Endothelial cell of umbilical vein (primary cell): ENCODE results near the gene FOXK1. TPM values are rescaled to one million over a fixed set of nuclear protein-coding genes. Genes with fewer than 3 reads are reported as not detected.

Source experiments
- BruUV-seq: library from RNA; stranded (reverse); fragments of 400-500 nt; replicated peaks from 2 replicates; lab custom pipeline; 2021; lab: Mats Ljungman, UMichigan
- CTCF ChIA-PET: fragments of 300-600, 350-600 bp; sonication (Branson Sonifier 250); formaldehyde crosslinking; loops from one replicate; lab custom pipeline; 2021; ENCODE audit warnings: antibody characterized with exemption, inconsistent platforms; lab: Charles Lee
- POLR2A ChIA-PET: fragments of 300-600, 350-600 bp; sonication (Branson Sonifier 250); formaldehyde crosslinking; loops from one replicate; lab custom pipeline; 2021; ENCODE audit warnings: antibody characterized with exemption, inconsistent platforms; lab: Charles Lee
- DNase-seq: peaks from one replicate; pipeline ENCODE4 v3.0.0-alpha.2; 2011; ENCODE audit warnings: low read depth, low spot score
- FAIRE-seq: peaks from 2 replicates; lab custom pipeline; 2011; peaks lifted over from hg19 to GRCh38; lab: Jason Lieb, UNC
- H2AFZ ChIP-seq: 2 replicates; pipeline ENCODE4 v1.6.0; 2012; ENCODE audit warnings: low read depth, low read length, control low read depth, inconsistent platforms
- H3K27ac ChIP-seq: 2 replicates; pipeline ENCODE4 v1.5.1; 2011; ENCODE audit warnings: low read depth, mild to moderate bottlenecking, control low read depth, low read length, moderate library complexity; ENCODE audit not compliant: insufficient read depth
- H3K27me3 ChIP-seq, 2 experiments: 2 replicates each; pipeline versions ENCODE4 v1.6.0 to v1.6.1; 2011; ENCODE audit warnings: low read length in 2 of 2, mixed read lengths in 1 of 2; ENCODE audit not compliant: control insufficient read depth in 2 of 2, insufficient read depth in 2 of 2
- H3K36me3 ChIP-seq, 2 experiments: 2 replicates in 1 of 2; 3 replicates in 1 of 2; pipeline ENCODE4 v1.5.1; 2011; ENCODE audit warnings: low read length in 2 of 2, mild to moderate bottlenecking in 1 of 2, moderate library complexity in 1 of 2; ENCODE audit not compliant: control insufficient read depth in 2 of 2, insufficient read depth in 2 of 2; ENCODE audit errors: extremely low read depth in 1 of 2
- H3K4me1 ChIP-seq: 3 replicates; pipeline ENCODE4 v1.5.1; 2011; ENCODE audit warnings: mild to moderate bottlenecking, low read length; ENCODE audit not compliant: control insufficient read depth, insufficient read depth; ENCODE audit errors: extremely low read depth
- H3K4me2 ChIP-seq: 2 replicates; pipeline ENCODE4 v1.6.1; 2011; ENCODE audit warnings: low read length, control low read depth, mixed read lengths; ENCODE audit not compliant: insufficient read depth
- H3K4me3 ChIP-seq, 3 experiments: fragments of 200-600 bp in 1 of 3; sonication (generic), shearing (Covaris generic) in 1 of 3; replicated peaks in 1 of 3; 2 replicates each; pipeline ENCODE4 v1.5.1; 2011 to 2016; ENCODE audit warnings: control low read depth in 3 of 3, low read length in 3 of 3, mild to moderate bottlenecking in 2 of 3, inconsistent platforms in 1 of 3, low read depth in 1 of 3, moderate library complexity in 1 of 3; ENCODE audit not compliant: insufficient read depth in 1 of 3
- H3K79me2 ChIP-seq: 2 replicates; pipeline ENCODE4 v1.6.0; 2012; ENCODE audit warnings: low read length, inconsistent platforms; ENCODE audit not compliant: control insufficient read depth, insufficient read depth
- H3K9ac ChIP-seq: replicated peaks from 2 replicates; pipeline ENCODE3; 2011; ENCODE audit warnings: low read length, control low read depth; ENCODE audit not compliant: insufficient read depth; ENCODE audit errors: extremely low read depth
- H3K9me1 ChIP-seq: replicated peaks from 3 replicates; pipeline ENCODE4 v1.6.0; 2011; ENCODE audit warnings: mild to moderate bottlenecking, low read length; ENCODE audit not compliant: control insufficient read depth, insufficient read depth; ENCODE audit errors: extremely low read depth
- H3K9me3 ChIP-seq: replicated peaks from 2 replicates; pipeline ENCODE4 v1.5.1; 2012; ENCODE audit warnings: low read length, inconsistent platforms; ENCODE audit not compliant: control insufficient read depth, insufficient read depth
- H4K20me1 ChIP-seq: replicated peaks from 2 replicates; pipeline ENCODE3; 2011; ENCODE audit warnings: mild to moderate bottlenecking, low read length; ENCODE audit not compliant: control insufficient read depth, insufficient read depth; ENCODE audit errors: extremely low read depth
- GATA2 ChIP-seq: IDR thresholded peaks from 2 replicates; pipeline ENCODE4 v1.7.0; 2011; ENCODE audit warnings: low read depth, mild to moderate bottlenecking, moderate library complexity, mixed read lengths, low read length; ENCODE audit not compliant: insufficient read length, insufficient read depth
- JUN ChIP-seq: IDR thresholded peaks from 2 replicates; pipeline ENCODE4 v1.6.1; 2011; ENCODE audit warnings: borderline replicate concordance, low read depth; ENCODE audit not compliant: insufficient read length, insufficient read depth
- dilution Hi-C: fragments of 300-500 bp; cut with MboI; formaldehyde crosslinking; loops from one replicate; pipeline ENCODE4 v1.15.0; 2019; ENCODE audit warnings: low sequenced_read_pairs; ENCODE audit not compliant: extremely low pct_ligation_motif_present
- intact Hi-C: fragments of 100-400 bp; cut with micrococcal nuclease; formaldehyde crosslinking; loops from one replicate; pipeline ENCODE4 v1.10.0; 2022
- polyA plus RNA-seq, 4 experiments: library from polyadenylated mRNA; depleted of rRNA in 3 of 4; stranded (reverse) in 3 of 4; unstranded in 1 of 4; fragments of >200 nt; gene quantifications; 2 replicates each; pipeline versions ENCODE4 v1.2.1 to v1.2.3, GENCODE V29; 2011 to 2012; ENCODE audit warnings: missing spikeins in 1 of 4
- total RNA-seq: library from RNA; stranded (reverse); gene quantifications from 2 replicates; pipeline ENCODE4 v1.2.3, GENCODE V29; 2021
- TF ChIP-seq, protein P1 (sequence below), 2 donors: IDR thresholded peaks; 1 replicate in 1 of 2; 2 replicates in 1 of 2; pipeline ENCODE4 v1.5.1; 2011; ENCODE audit warnings: low read length in 2 of 2, mild to moderate bottlenecking in 2 of 2, moderate library complexity in 2 of 2, control low read depth in 1 of 2, inconsistent platforms in 1 of 2, low read depth in 1 of 2; ENCODE audit not compliant: insufficient read depth in 1 of 2; ENCODE audit errors: extremely low read depth in 1 of 2
- TF ChIP-seq, protein P2 (sequence below): IDR thresholded peaks from 2 replicates; pipeline ENCODE4 v1.6.1; 2011; ENCODE audit not compliant: insufficient read depth, insufficient read length

The FOXK1 gene
- total and polyA plus RNA-seq, 2 donors (not counting 3 experiments of a cell fraction or from before 2014, with no cell fraction given) = 8.0 to 52.1 TPM

GRCh38 chr7:4775848-4776623 is 93.9 kb downstream of the FOXK1 start:
- dilution Hi-C loops (no loop called here), intact Hi-C loops (loop anchor here (1.0 to 2.0 kb wide), 2 partner anchors 29 to 135 kb away; no protein-coding TSS in a partner anchor)
- Histone ChIP-seq H4K20me1 (peaks cover 2% of the 10 kb centered on the region), H3K9ac (peak overlapping the region; percentile 77), H3K27me3 (no peaks in the 10 kb centered on the region), H3K36me3 (peaks cover 2 to 4% of the 10 kb centered on the region in 2 experiments), H2AFZ (peak overlapping the region; percentile 3), H3K79me2 (peaks cover 32% of the 10 kb centered on the region), H3K4me2 (peak overlapping the region; percentile 56), H3K4me1 (peaks cover 11% of the 10 kb centered on the region), H3K4me3 (peak overlapping the region; percentile 36 to 71 (median 64)), H3K9me3 (no peaks in the 10 kb centered on the region), H3K27ac (peak overlapping the region; percentile 67), H3K9me1 (no peaks in the 10 kb centered on the region)
- DNase-seq (peak; percentile 74), FAIRE-seq (peak; percentile 73)
- CTCF ChIA-PET = interaction anchor here (0.7 to 3.6 kb wide), 6 partner anchors 16 to 134 kb away, joined by 3 to 27 read pairs (median 4); no protein-coding TSS in a partner anchor
- POLR2A ChIA-PET = interaction anchor here (0.7 to 1.6 kb wide), 6 partner anchors 16 to 94 kb away, joined by 4 to 5 read pairs (median 4); partner anchors contain the start of gene FOXK1
- TSS peak; percentile 28 for BruUV-seq
- TF ChIP-seq, protein P1, sequence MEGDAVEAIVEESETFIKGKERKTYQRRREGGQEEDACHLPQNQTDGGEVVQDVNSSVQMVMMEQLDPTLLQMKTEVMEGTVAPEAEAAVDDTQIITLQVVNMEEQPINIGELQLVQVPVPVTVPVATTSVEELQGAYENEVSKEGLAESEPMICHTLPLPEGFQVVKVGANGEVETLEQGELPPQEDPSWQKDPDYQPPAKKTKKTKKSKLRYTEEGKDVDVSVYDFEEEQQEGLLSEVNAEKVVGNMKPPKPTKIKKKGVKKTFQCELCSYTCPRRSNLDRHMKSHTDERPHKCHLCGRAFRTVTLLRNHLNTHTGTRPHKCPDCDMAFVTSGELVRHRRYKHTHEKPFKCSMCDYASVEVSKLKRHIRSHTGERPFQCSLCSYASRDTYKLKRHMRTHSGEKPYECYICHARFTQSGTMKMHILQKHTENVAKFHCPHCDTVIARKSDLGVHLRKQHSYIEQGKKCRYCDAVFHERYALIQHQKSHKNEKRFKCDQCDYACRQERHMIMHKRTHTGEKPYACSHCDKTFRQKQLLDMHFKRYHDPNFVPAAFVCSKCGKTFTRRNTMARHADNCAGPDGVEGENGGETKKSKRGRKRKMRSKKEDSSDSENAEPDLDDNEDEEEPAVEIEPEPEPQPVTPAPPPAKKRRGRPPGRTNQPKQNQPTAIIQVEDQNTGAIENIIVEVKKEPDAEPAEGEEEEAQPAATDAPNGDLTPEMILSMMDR (IDR thresholded peaks at IDR 0.05; ENCODE audit: extremely low read depth in 1 of 2, insufficient read depth in 1 of 2, low read depth in 1 of 2, low read length in 2 of 2) = no peak

- BruUV-seq = no TSS peak
- Histone ChIP-seq H2AFZ (no peak overlapping the region), H4K20me1 (peaks cover 2% of the 10 kb centered on the region), H3K9ac (no peak overlapping the region), H3K27ac (no peak overlapping the region), H3K4me2 (no peak overlapping the region), H3K36me3 (peaks cover 11 to 28% of the 10 kb centered on the region in 2 experiments), H3K9me1 (no peaks in the 10 kb centered on the region), H3K27me3 (no peaks in the 10 kb centered on the region), H3K4me3 (no peak overlapping the region), H3K79me2 (peaks cover 33% of the 10 kb centered on the region), H3K9me3 (no peaks in the 10 kb centered on the region), H3K4me1 (peaks cover 11% of the 10 kb centered on the region)
- TF ChIP-seq GATA2 (no peak), JUN (no peak)
- TF ChIP-seq, protein P2, sequence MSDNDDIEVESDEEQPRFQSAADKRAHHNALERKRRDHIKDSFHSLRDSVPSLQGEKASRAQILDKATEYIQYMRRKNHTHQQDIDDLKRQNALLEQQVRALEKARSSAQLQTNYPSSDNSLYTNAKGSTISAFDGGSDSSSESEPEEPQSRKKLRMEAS = no peak
- TF ChIP-seq, protein P1 (IDR thresholded peaks at IDR 0.05; ENCODE audit: extremely low read depth in 1 of 2, insufficient read depth in 1 of 2, low read depth in 1 of 2, low read length in 2 of 2) = no peak
- DNase-seq = no peak
- ChIA-PET POLR2A (no interaction called here), CTCF (interaction anchor here (0.6 to 1.5 kb wide), 2 partner anchors 13 to 162 kb away, joined by 3 to 10 read pairs; no protein-coding TSS in a partner anchor)
- no peak for FAIRE-seq
- intact Hi-C loops (no loop called here), dilution Hi-C loops (no loop called here)
Observed at GRCh38 chr7:4779118-4779517, 97.0 kb downstream of the FOXK1 start.
